Central memory CD4-positive, alpha-beta T cell (primary cell): ENCODE results near the gene TTI1.

Experiments
- DNase-seq: peaks from one replicate; pipeline ENCODE4 v3.0.0; 2022

The TTI1 gene

GRCh38 chr20:38008233-38008944, 24.9 kb downstream of the TTI1 start:
- no peak for DNase-seq

DNA sequence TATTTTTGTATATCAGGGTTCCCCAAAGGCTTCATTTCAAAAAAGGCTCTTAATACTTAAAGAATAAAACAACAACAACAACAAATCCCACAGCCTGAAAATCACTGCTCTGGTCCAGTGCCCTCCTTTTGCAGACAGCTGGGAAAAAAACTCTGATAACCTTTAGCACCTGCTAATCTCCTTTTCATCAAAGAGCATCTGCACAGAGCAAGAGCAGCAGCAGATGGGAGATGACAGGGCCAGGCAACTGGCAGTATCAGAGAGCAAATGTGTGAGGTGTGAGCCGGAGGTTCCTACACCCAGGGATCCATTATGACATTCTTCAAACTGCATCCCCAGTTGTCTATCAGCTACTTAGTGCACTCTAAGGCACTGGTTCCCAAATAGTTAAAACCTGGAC, 25.7 kb downstream of the TTI1 start:
- DNase-seq: no peak

GRCh38 chr20:38005903-38006302, 27.4 kb downstream of the TTI1 start:
- DNase-seq: no peak

DNA sequence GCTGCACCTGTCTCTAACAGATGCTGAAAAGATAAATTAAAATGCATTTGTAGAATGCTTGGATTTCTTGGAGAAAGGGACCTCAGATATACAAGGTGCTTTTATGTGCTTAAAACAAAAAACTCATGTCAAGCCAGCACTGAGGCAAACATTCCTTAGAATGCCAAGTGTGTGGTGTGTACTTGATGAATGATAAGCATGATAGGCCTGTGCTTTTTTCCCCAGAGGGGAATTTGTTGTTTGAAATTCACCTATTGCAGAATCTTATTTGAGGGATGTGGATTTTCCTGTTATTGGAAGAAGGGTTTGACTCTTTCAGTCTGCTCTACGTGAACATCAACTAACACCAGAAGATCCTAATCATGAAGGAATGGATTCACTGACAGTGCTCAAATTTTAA, 28.8 kb downstream of the TTI1 start:
- no peak for DNase-seq

DNA sequence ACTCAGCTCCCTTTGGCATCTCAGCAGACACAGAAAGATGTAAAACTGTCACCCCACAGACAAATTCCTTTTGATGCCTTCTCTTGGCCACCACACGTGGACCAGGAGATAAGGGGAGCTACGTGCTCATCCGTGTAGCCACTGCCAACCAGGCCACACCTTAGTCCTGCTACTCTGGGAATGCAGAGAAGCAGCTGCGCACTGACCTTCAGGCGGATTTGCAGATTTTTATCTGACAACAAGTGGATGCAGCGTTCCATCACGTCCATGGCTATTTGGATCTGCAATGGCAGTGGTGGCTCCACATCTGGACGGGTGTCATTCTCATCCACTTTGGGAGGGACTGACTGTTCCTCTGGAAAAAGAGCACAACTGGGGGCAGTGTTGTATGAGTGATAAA, 30.8 kb downstream of the TTI1 start:
- no peak for DNase-seq

DNA sequence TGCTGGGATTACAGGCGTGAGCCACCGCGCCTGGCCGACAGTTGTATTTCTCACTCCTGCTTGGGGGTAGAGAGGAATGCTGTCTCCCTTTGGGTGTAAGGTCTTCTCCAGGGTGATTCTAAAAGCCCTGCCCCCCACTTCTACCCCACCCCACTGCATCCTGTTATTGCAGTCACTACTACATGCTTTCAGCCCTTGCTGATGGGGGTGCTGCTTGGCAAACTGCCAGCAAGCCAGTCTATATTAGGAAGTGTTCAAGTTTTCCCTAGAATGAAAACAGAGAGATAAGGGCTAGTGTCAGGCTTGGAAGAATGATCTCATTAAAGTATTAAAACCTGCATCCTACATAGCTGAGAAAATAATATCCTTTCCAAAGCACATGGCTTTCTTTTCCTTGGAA, 31.3 kb downstream of the TTI1 start:
- DNase-seq: no peak

GRCh38 chr20:38001173-38001875, 31.9 kb downstream of the TTI1 start:
- DNase-seq: no peak

DNA sequence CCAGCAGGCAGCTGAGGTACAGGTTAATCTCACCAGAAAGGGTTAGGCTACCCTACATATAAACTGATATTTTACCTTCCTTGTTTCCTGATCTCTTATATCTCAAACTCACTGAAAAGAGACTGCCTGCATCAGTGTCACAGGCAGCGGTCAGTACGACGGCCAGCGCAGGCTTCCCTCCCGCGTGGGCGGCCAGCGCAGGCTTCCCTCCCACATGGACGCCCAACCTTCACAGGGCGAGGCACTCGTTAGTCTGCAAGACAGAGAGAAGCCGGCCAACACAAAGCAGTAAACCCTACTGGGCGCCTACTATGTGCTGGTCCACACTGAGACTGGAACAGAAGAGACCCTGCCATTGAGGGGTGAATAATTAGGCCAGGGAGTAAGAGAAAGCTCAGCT, 33.0 kb downstream of the TTI1 start:
- no peak for DNase-seq

DNA sequence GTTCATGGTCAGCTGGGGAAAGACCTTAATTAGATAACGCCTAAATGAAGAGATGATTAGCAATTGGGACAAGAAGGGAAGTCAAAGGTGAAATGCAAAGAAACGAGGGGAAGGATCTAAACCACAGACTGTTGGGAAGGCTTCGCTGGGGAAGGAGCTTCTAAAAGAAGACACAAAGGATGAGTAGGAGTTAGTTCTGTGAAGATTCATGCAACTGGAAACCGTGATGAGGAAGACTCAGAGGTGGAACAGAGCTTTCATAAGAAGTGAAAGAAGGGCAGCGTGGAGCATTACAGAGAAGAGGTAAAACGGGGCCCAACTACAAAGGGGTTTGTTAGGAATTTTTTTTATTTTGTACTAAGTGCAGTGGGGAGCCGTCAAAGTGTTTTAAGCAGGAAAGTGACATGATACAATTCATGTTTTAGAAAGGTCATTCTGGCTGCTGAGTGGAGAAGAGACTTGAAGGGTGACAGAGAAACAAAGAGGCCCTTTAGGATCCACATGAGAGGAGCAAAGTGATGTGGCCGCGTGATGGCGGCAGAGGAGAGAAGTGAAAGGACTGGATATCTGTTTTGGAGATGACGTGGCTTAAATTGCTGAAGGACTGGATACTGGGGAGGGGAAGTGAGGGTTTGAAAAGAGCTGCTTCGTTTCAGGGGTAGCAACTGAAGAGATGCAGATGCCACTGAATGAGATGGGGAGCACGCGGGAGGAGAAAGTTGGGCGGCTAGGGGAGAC, 33.6 kb downstream of the TTI1 start:
- DNase-seq: no peak

DNA sequence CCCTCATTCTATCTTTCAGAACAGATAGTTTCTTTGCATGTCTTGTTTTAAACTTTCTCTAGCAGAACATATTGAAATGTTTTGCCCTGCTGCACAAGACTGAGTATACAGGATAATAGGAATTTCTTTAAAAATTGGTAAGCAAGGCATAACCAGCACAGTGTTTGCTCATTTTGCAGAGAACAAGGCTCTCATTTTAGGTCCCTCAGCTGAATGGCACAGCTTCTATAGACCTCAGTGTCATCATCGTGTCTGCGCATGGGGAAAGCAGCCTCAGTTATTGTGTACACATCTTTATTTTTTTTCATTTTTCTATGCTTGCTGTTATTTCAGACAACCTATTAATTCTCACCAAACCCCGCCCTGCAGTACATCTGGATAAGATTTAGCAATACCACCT, 35.7 kb downstream of the TTI1 start:
- no peak for DNase-seq

- DNase-seq: no peak
Measured at GRCh38 chr20:37995856-37996605, 37.2 kb downstream of the TTI1 start.

- DNase-seq: no peak
Measured at GRCh38 chr20:37994512-37994911, 38.7 kb downstream of the TTI1 start.

- DNase-seq: no peak
Measured at GRCh38 chr20:37992802-37993409, 40.4 kb downstream of the TTI1 start.

GRCh38 chr20:37991908-37992307, 41.3 kb downstream of the TTI1 start:
- no peak for DNase-seq

- no peak for DNase-seq
Measured at GRCh38 chr20:37991157-37991866, 41.9 kb downstream of the TTI1 start.

GRCh38 chr20:37990571-37991151, 42.6 kb downstream of the TTI1 start:
- peak; percentile 34 for DNase-seq

GRCh38 chr20:37989601-37990295, 43.5 kb downstream of the TTI1 start:
- DNase-seq: no peak

- DNase-seq: no peak
Measured at GRCh38 chr20:37988306-37988954, 44.8 kb downstream of the TTI1 start.

- no peak for DNase-seq
Measured at GRCh38 chr20:37987602-37988290, 45.5 kb downstream of the TTI1 start.
